Stimulated activated CD8-positive, alpha-beta memory T cell treated with anti-CD3 and anti-CD28 coated beads, Interleukin-12 subunit alpha, Interleukin-12 subunit beta, amount 100 ng/mL, for 24 hours (primary cell): ENCODE measurements around the gene PHC2.
"Not testable (repeated sequence)": the region's sequence is repeated elsewhere in the genome, so short reads cannot be mapped to it uniquely, and the experiment has no call there.

Experiments
- DNase-seq: peaks from one replicate; pipeline ENCODE4 v3.0.0-alpha.2; 2020; ENCODE audit errors: extremely low read depth

Gene PHC2

GRCh38 chr1:33294071-33295010 lies 136.6 kb downstream of the PHC2 start:
- DNase-seq: no peak

GRCh38 chr1:33292726-33293340 lies 138.1 kb downstream of the PHC2 start:
- no peak for DNase-seq

GRCh38 chr1:33290615-33291014 lies 140.3 kb downstream of the PHC2 start:
- not testable (repeated sequence) for DNase-seq

- DNase-seq: no peak
Measured at GRCh38 chr1:33289858-33290154, 141.1 kb downstream of the PHC2 start.

- DNase-seq: no peak
Measured at GRCh38 chr1:33288976-33289857, 141.7 kb downstream of the PHC2 start.

GRCh38 chr1:33287317-33287716 lies 143.6 kb downstream of the PHC2 start:
- DNase-seq: no peak

GRCh38 chr1:33286451-33287185 lies 144.3 kb downstream of the PHC2 start:
- no peak for DNase-seq

GRCh38 chr1:33284049-33284448 lies 146.8 kb downstream of the PHC2 start:
- DNase-seq: no peak

GRCh38 chr1:33282791-33283190 lies 148.1 kb downstream of the PHC2 start:
- DNase-seq: no peak

GRCh38 chr1:33281554-33282303 lies 149.2 kb downstream of the PHC2 start:
- DNase-seq: no peak

- DNase-seq: no peak
Measured at GRCh38 chr1:33280091-33280661, 150.7 kb downstream of the PHC2 start.

- DNase-seq: no peak
Measured at GRCh38 chr1:33277488-33278084, 153.3 kb downstream of the PHC2 start.

- no peak for DNase-seq
Measured at GRCh38 chr1:33276573-33277298, 154.2 kb downstream of the PHC2 start.

- DNase-seq: no peak
Measured at GRCh38 chr1:33275706-33276572, 155.0 kb downstream of the PHC2 start.

- DNase-seq: no peak
Measured at GRCh38 chr1:33275195-33275594, 155.7 kb downstream of the PHC2 start.

GRCh38 chr1:33274446-33274845 lies 156.4 kb downstream of the PHC2 start:
- no peak for DNase-seq

GRCh38 chr1:33273961-33274371 lies 156.9 kb downstream of the PHC2 start:
- no peak for DNase-seq
